Endothelial cell (in vitro differentiated cells): ENCODE measurements around the gene SLC27A6. TPM values are rescaled to one million over a fixed set of nuclear protein-coding genes. Genes with fewer than 3 reads are reported as not detected.
"Not testable (repeated sequence)": the region's sequence is repeated elsewhere in the genome, so short reads cannot be mapped to it uniquely, and the experiment has no call there.

ENCODE experiments used
- DNase-seq: peaks from one replicate; pipeline ENCODE4 v3.0.0; 2021; ENCODE audit warnings: low spot score
- H3K27ac Mint-ChIP-seq: one replicate; pipeline ENCODE4 v1.8.0; 2021; ENCODE audit warnings: mixed read lengths, inconsistent platforms; ENCODE audit not compliant: unreplicated experiment
- H3K27me3 Mint-ChIP-seq: one replicate; pipeline ENCODE4 v1.8.0; 2021; ENCODE audit warnings: mild to moderate bottlenecking, moderate library complexity, mixed read lengths, inconsistent platforms; ENCODE audit not compliant: unreplicated experiment
- H3K36me3 Mint-ChIP-seq: one replicate; pipeline ENCODE4 v1.8.0; 2021; ENCODE audit warnings: mild to moderate bottlenecking, low read depth, mixed read lengths, inconsistent platforms; ENCODE audit not compliant: unreplicated experiment
- H3K4me1 Mint-ChIP-seq: one replicate; pipeline ENCODE4 v1.8.0; 2021; ENCODE audit warnings: mild to moderate bottlenecking, mixed read lengths, inconsistent platforms; ENCODE audit not compliant: unreplicated experiment
- H3K4me3 Mint-ChIP-seq: one replicate; pipeline ENCODE4 v1.8.0; 2021; ENCODE audit warnings: mild to moderate bottlenecking, mixed read lengths, inconsistent platforms; ENCODE audit not compliant: unreplicated experiment
- H3K9me3 Mint-ChIP-seq: one replicate; pipeline ENCODE4 v1.8.0; 2021; ENCODE audit warnings: mixed read lengths, inconsistent platforms; ENCODE audit not compliant: unreplicated experiment
- total RNA-seq: library from RNA; stranded (reverse); fragmentation: NEBNext Ultra II Directional; extraction: Animal tissue kit (Norgen Biotek cat#: 25700); gene quantifications from one replicate; pipeline ENCODE4 v1.2.1, GENCODE V29; 2021; ENCODE audit not compliant: unreplicated experiment
- TF ChIP-seq, protein P1 (sequence below): fragments of 200-600 bp; sonication (generic); IDR thresholded peaks from one replicate; pipeline ENCODE4 v1.5.0; 2021; ENCODE audit warnings: antibody characterized with exemption; ENCODE audit not compliant: unreplicated experiment

Gene SLC27A6
- total RNA-seq, 1 donor from 2014 or later = 0.28 TPM

DNA sequence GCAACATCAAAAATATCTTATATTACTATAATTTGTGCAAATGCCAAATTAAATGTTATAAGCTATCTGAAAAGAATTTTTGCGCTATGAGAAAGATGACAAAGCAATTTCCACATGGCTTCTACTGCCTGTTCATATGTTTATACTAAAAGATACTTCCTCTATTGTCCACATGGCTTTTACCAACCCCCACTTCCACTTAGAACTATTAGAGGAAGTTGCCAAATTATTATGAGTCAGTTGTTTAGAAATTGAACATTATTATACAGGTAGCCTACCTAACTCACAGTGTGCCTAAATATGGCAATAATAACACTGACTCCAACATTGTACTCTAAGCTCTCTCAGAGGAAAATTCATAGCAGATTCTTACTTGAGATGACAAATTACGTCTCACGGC, 37.6 kb upstream of the SLC27A6 start:
- TF ChIP-seq, protein P1, sequence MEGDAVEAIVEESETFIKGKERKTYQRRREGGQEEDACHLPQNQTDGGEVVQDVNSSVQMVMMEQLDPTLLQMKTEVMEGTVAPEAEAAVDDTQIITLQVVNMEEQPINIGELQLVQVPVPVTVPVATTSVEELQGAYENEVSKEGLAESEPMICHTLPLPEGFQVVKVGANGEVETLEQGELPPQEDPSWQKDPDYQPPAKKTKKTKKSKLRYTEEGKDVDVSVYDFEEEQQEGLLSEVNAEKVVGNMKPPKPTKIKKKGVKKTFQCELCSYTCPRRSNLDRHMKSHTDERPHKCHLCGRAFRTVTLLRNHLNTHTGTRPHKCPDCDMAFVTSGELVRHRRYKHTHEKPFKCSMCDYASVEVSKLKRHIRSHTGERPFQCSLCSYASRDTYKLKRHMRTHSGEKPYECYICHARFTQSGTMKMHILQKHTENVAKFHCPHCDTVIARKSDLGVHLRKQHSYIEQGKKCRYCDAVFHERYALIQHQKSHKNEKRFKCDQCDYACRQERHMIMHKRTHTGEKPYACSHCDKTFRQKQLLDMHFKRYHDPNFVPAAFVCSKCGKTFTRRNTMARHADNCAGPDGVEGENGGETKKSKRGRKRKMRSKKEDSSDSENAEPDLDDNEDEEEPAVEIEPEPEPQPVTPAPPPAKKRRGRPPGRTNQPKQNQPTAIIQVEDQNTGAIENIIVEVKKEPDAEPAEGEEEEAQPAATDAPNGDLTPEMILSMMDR = no peak

DNA sequence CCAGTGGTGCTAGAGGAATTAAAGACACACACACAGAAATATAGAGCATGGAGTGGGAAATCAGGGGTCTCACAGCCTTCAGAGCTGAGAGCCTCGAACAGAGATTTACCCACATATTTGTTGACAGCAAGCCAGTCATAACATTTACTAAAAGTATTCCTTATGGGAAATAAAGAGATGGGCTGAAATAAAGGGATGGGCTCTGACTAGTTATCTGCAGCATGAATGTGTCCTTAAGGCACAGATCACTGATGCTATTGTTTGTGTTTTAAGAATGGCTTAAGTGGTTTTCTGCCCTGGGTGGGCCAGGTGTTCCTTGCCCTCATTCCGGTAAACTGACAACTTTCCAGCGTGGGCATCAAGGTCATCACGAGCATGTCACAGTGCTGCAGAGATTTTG, 33.1 kb upstream of the SLC27A6 start:
- DNase-seq, H3K9me3 Mint-ChIP-seq, H3K27me3 Mint-ChIP-seq, H3K27ac Mint-ChIP-seq, H3K36me3 Mint-ChIP-seq, H3K4me3 Mint-ChIP-seq, H3K4me1 Mint-ChIP-seq: not testable (repeated sequence)

More for the DNA sequence above, 37.6 kb upstream of the SLC27A6 start:
- no peaks in the 10 kb centered on the region for H3K36me3 Mint-ChIP-seq
- no peaks in the 10 kb centered on the region for H3K27me3 Mint-ChIP-seq
- no peak overlapping the region for H3K4me3 Mint-ChIP-seq
- H3K27ac Mint-ChIP-seq = no peak overlapping the region
- no peak for DNase-seq
- H3K4me1 Mint-ChIP-seq = no peaks in the 10 kb centered on the region
- no peaks in the 10 kb centered on the region for H3K9me3 Mint-ChIP-seq

DNA sequence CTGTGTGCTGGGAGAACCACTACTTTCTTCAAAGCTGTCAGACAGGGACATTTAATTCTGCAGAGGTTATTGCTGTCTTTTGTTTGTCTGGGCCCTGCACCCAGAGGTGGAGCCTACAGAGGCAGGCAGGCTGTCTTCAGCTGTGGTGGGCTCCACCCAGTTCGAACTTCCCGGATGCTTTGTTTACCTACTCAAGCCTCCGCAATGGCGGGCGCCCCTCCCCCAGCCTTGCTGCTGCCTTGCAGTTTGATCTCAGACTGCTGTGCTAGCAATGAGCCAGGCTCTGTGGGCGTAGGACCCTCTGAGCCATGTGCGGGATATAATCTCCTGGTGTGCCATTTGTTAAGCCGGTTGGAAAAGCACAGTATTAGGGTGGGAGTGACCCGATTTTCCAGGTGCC, 22.2 kb upstream of the SLC27A6 start:
- H3K27ac Mint-ChIP-seq, H3K36me3 Mint-ChIP-seq, H3K9me3 Mint-ChIP-seq, H3K27me3 Mint-ChIP-seq, H3K4me3 Mint-ChIP-seq, DNase-seq, H3K4me1 Mint-ChIP-seq: not testable (repeated sequence)

DNA sequence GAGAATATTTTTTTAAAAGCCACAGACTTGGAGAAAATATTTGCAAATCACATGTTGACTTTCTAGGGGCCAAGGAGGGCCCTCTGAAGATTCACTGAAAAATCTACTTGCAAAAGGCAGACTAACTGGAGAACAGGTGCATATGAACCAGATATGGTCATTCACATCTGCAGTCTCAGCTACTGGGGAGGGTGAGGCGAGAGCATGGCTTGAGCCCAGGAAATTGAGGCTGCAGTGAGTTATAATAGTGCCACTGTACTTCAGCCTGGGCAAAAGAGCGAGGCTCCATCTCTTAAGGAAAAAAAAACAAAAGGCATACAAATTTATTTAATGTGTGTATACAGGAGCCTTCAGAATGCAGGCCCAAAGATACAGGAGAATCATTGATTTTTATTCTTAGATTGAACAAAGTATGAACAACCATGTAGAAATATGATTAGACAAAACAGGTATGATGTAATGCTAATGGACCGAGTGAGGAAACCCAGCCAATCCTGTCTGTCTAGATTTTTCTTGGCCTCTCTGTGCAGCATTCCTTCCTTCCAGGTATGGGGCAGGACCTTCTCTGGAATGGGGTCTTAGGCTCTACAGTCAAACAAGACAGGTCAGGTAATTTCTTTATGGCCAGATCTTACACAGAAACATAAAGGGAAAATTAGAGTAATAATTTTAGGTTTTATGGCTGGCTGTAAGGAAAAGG, 15.3 kb upstream of the SLC27A6 start:
- no peaks in the 10 kb centered on the region for H3K36me3 Mint-ChIP-seq
- no peaks in the 10 kb centered on the region for H3K27me3 Mint-ChIP-seq
- H3K4me3 Mint-ChIP-seq = no peak overlapping the region
- H3K27ac Mint-ChIP-seq = no peak overlapping the region
- H3K9me3 Mint-ChIP-seq = no peaks in the 10 kb centered on the region
- no peak for DNase-seq
- TF ChIP-seq, protein P1 = no peak
- H3K4me1 Mint-ChIP-seq = no peaks in the 10 kb centered on the region

DNA sequence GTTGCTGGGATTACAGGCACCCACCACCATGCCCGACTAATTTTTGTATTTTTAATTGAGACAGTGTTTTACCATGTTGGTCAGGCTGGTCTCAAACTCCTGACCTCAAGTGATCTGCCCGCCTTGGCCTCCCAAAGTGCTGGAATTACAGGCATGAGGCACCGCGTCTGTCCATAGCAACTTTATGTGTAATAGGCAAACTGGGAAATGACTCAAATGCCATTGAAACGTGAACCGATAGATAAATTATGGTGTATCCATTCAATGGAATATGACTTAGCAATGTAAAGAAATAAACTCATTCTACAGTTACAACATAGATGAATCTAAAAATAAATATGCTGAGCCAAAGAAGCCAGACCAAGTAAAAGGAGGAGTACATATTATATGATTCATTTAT, 14.0 kb upstream of the SLC27A6 start:
- not testable (repeated sequence) for DNase-seq, H3K27ac Mint-ChIP-seq

DNA sequence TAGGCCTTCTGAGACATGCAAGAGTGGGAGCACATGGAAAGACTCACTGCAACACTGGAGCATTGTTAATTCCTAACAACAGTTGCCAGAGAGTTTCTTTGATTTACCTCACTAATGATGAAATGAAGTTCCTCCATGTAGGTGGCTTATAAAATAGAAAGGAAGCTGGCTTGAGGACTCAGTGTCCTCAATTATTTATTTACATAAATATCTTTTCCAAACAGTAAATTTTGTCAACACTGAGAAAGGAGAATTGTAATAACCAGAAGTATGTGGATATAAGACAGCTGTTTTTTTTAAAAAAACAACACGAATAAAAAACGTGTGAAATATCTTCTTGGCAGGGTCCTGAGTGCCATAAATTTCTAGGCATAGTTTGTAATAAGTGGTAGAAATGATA, 9.1 kb upstream of the SLC27A6 start:
- Mint-ChIP-seq H3K27ac (no peak overlapping the region), H3K4me3 (no peak overlapping the region), H3K36me3 (no peaks in the 10 kb centered on the region), H3K4me1 (no peaks in the 10 kb centered on the region), H3K27me3 (peaks cover 5% of the 10 kb centered on the region), H3K9me3 (no peaks in the 10 kb centered on the region)
- DNase-seq = no peak
- TF ChIP-seq, protein P1 = no peak

More for the DNA sequence above, 14.0 kb upstream of the SLC27A6 start:
- not testable (repeated sequence) for H3K36me3 Mint-ChIP-seq, H3K9me3 Mint-ChIP-seq, H3K4me3 Mint-ChIP-seq, H3K27me3 Mint-ChIP-seq, H3K4me1 Mint-ChIP-seq
